H9 (cell line): Measurements from ENCODE around the gene SCML2. TPM values are rescaled to one million over a fixed set of nuclear protein-coding genes. Genes with fewer than 3 reads are reported as not detected.

Experiments
- DNase-seq: peaks from one replicate; pipeline ENCODE4 v3.0.0-alpha.2; 2017
- H2AFZ ChIP-seq: one replicate; pipeline ENCODE4 v1.6.1; 2013; ENCODE audit warnings: mild to moderate bottlenecking, low read length, control low read depth, moderate library complexity
- H2AK5ac ChIP-seq: 2 replicates; pipeline ENCODE4 v1.6.1; 2013; ENCODE audit warnings: low read length, control low read depth, mixed read lengths; ENCODE audit not compliant: insufficient read length
- H2BK120ac ChIP-seq: one replicate; pipeline ENCODE4 v1.6.1; 2013; ENCODE audit warnings: low read depth, mild to moderate bottlenecking, low read length, control low read depth, inconsistent platforms; ENCODE audit not compliant: poor library complexity, severe bottlenecking
- H2BK12ac ChIP-seq: 2 replicates; pipeline ENCODE4 v1.6.1; 2013; ENCODE audit warnings: low read length, control low read depth, mixed read lengths, low read depth; ENCODE audit not compliant: insufficient read length
- H2BK15ac ChIP-seq: 2 replicates; pipeline ENCODE4 v1.6.1; 2013; ENCODE audit warnings: low read depth, low read length, control low read depth
- H2BK20ac ChIP-seq: one replicate; pipeline ENCODE4 v1.6.1; 2013; ENCODE audit warnings: low read depth, mild to moderate bottlenecking, low read length, control low read depth, inconsistent platforms; ENCODE audit not compliant: poor library complexity, severe bottlenecking
- H2BK5ac ChIP-seq: 2 replicates; pipeline ENCODE4 v1.6.1; 2013; ENCODE audit warnings: low read length, control low read depth, mixed read lengths; ENCODE audit not compliant: insufficient read length
- H3K14ac ChIP-seq: 2 replicates; pipeline ENCODE4 v1.6.1; 2013; ENCODE audit warnings: low read length, control low read depth; ENCODE audit not compliant: insufficient read depth
- H3K18ac ChIP-seq: 2 replicates; pipeline ENCODE4 v1.6.1; 2013; ENCODE audit warnings: low read depth, mild to moderate bottlenecking, mixed read lengths, low read length, control low read depth; ENCODE audit not compliant: insufficient read length
- H3K23ac ChIP-seq: 2 replicates; pipeline ENCODE4 v1.6.1; 2013; ENCODE audit warnings: low read length, control low read depth, mixed read lengths, low read depth; ENCODE audit not compliant: insufficient read length
- H3K23me2 ChIP-seq: 2 replicates; pipeline ENCODE4 v1.6.1; 2013; ENCODE audit warnings: low read depth, mild to moderate bottlenecking, mixed read lengths, low read length, control low read depth; ENCODE audit not compliant: insufficient read length, poor library complexity, severe bottlenecking
- H3K27ac ChIP-seq: 2 replicates; pipeline ENCODE4 v1.5.1; 2013; ENCODE audit warnings: low read length, control low read depth, mixed read lengths, low read depth; ENCODE audit not compliant: insufficient read length
- H3K27me3 ChIP-seq: 2 replicates; pipeline ENCODE4 v1.6.1; 2013; ENCODE audit warnings: low read length, control low read depth, inconsistent platforms; ENCODE audit not compliant: insufficient read depth
- H3K4ac ChIP-seq: 2 replicates; pipeline ENCODE4 v1.6.1; 2013; ENCODE audit warnings: low read depth, mild to moderate bottlenecking, control low read depth, inconsistent platforms, low read length, moderate library complexity
- H3K4me1 ChIP-seq: 2 replicates; pipeline ENCODE4 v1.6.1; 2013; ENCODE audit warnings: low read length, control low read depth, inconsistent platforms; ENCODE audit not compliant: insufficient read depth
- H3K4me2 ChIP-seq: 2 replicates; pipeline ENCODE4 v1.6.1; 2013; ENCODE audit warnings: low read length, control low read depth, mixed read lengths; ENCODE audit not compliant: insufficient read length, insufficient read depth
- H3K56ac ChIP-seq: 2 replicates; pipeline ENCODE4 v1.6.1; 2013; ENCODE audit warnings: low read depth, mild to moderate bottlenecking, mixed read lengths, low read length, control low read depth; ENCODE audit not compliant: insufficient read length
- H3K79me1 ChIP-seq: 2 replicates; pipeline ENCODE4 v1.6.1; 2013; ENCODE audit warnings: low read depth, mild to moderate bottlenecking, moderate library complexity, low read length, control low read depth, inconsistent platforms; ENCODE audit not compliant: insufficient read depth, poor library complexity, severe bottlenecking
- H3K79me2 ChIP-seq: 2 replicates; pipeline ENCODE4 v1.6.1; 2013; ENCODE audit warnings: low read length, control low read depth, inconsistent platforms; ENCODE audit not compliant: insufficient read depth
- H3K9ac ChIP-seq: 2 replicates; pipeline ENCODE4 v1.6.1; 2013; ENCODE audit warnings: low read length, control low read depth, mixed read lengths; ENCODE audit not compliant: insufficient read length; ENCODE audit errors: extremely low read depth
- H3K9me3 ChIP-seq: one replicate; pipeline ENCODE4 v1.6.1; 2013; ENCODE audit warnings: low read depth, low read length, inconsistent platforms; ENCODE audit not compliant: control insufficient read depth
- H3T11ph ChIP-seq: one replicate; pipeline ENCODE4 v1.6.1; 2013; ENCODE audit warnings: mild to moderate bottlenecking, low read length, control low read depth, inconsistent platforms
- H4K20me1 ChIP-seq: one replicate; pipeline ENCODE4 v1.6.1; 2013; ENCODE audit not compliant: control insufficient read depth, insufficient read length, insufficient read depth
- H4K5ac ChIP-seq: 2 replicates; pipeline ENCODE4 v1.6.1; 2013; ENCODE audit warnings: low read depth, mild to moderate bottlenecking, mixed read lengths, low read length, control low read depth; ENCODE audit not compliant: insufficient read length
- H4K8ac ChIP-seq: replicated peaks from 2 replicates; pipeline ENCODE4 v1.6.1; 2013; ENCODE audit warnings: low read length, control low read depth, mixed read lengths, low read depth; ENCODE audit not compliant: insufficient read length
- H4K91ac ChIP-seq: 2 replicates; pipeline ENCODE4 v1.6.1; 2013; ENCODE audit warnings: low read depth, mild to moderate bottlenecking, moderate library complexity, mixed read lengths, low read length, control low read depth; ENCODE audit not compliant: insufficient read length
- H3K27ac Mint-ChIP-seq, 3 experiments: 2 replicates in 2 of 3; 3 replicates in 1 of 3; pipeline ENCODE4 v1.8.0; 2020 to 2021; ENCODE audit warnings: mixed read lengths in 3 of 3, mild to moderate bottlenecking in 1 of 3, moderate library complexity in 1 of 3
- H3K27me3 Mint-ChIP-seq: 2 replicates; pipeline ENCODE4 v1.8.0; 2021; ENCODE audit warnings: low read depth, mild to moderate bottlenecking, moderate library complexity, mixed read lengths
- H3K36me3 Mint-ChIP-seq, 3 experiments: 2 replicates in 2 of 3; 3 replicates in 1 of 3; pipeline ENCODE4 v1.8.0; 2020 to 2021; ENCODE audit warnings: low read depth in 3 of 3, mixed read lengths in 3 of 3; ENCODE audit not compliant: insufficient read depth in 1 of 3
- H3K4me1 Mint-ChIP-seq, 2 experiments: 2 replicates each; pipeline ENCODE4 v1.8.0; 2020; ENCODE audit warnings: mixed read lengths in 2 of 2
- H3K4me3 Mint-ChIP-seq, 2 experiments: 2 replicates in 1 of 2; 3 replicates in 1 of 2; pipeline ENCODE4 v1.8.0; 2020 to 2021; ENCODE audit warnings: mild to moderate bottlenecking in 2 of 2, mixed read lengths in 2 of 2, moderate library complexity in 1 of 2
- H3K9me3 Mint-ChIP-seq, 2 experiments: 2 replicates in 1 of 2; 3 replicates in 1 of 2; pipeline ENCODE4 v1.8.0; 2020; ENCODE audit warnings: mild to moderate bottlenecking in 2 of 2, mixed read lengths in 2 of 2, moderate library complexity in 1 of 2
- CTCF ChIP-seq: fragments of 200-600 bp; sonication (generic); conservative IDR thresholded peaks from 3 replicates; pipeline ENCODE4 v1.8.0; 2021; ENCODE audit warnings: antibody characterized with exemption, mild to moderate bottlenecking
- WGBS: extraction: QIAGEN DNeasy Blood & Tissue Kit; methylation state at CpG from one replicate; pipeline ENCODE4 v1.1.7; 2013; ENCODE audit warnings: missing lambda C conversion rate, low lambda C conversion rate, mixed read lengths; ENCODE audit not compliant: insufficient read length; ENCODE audit errors: extremely low coverage; 5-methylcytosine and 5-hydroxymethylcytosine counted together
- total RNA-seq: library from RNA; stranded (reverse); gene quantifications from 2 replicates; pipeline ENCODE4 v1.2.1, GENCODE V29; 2021

SCML2 gene
- total RNA-seq, 1 experiment from 2014 or later, result 15.5 TPM

GRCh38 chrX:18227458-18227857, 127.0 kb downstream of the SCML2 start:
- H2BK120ac ChIP-seq, result no peak overlapping the region
- H3K56ac ChIP-seq, result no peak overlapping the region
- H3K27me3 ChIP-seq, result no peaks in the 10 kb centered on the region
- Mint-ChIP-seq H3K36me3 (peaks cover 0 to 6% (median 0%) of the 10 kb centered on the region in 3 experiments; a peak in 2 of 7 replicates), H3K4me1 (peaks cover 0 to 4% of the 10 kb centered on the region in 2 experiments; a peak in 1 of 4 replicates), H3K9me3 (peaks cover 63 to 73% of the 10 kb centered on the region in 2 experiments), H3K27ac (no peak overlapping the region), H3K4me3 (no peak overlapping the region), H3K27me3 (peaks cover 3% of the 10 kb centered on the region)
- no peak overlapping the region for H3K27ac ChIP-seq
- DNase-seq, result no peak
- H4K8ac ChIP-seq, result no peak overlapping the region
- TF ChIP-seq CTCF, result no peak
- H4K20me1 ChIP-seq, result no peaks in the 10 kb centered on the region
- no CpG with 5 or more reads among the region's 7 CpGs for WGBS
- no peaks in the 10 kb centered on the region for H3K79me1 ChIP-seq
- H3K18ac ChIP-seq, result no peak overlapping the region
- no peak overlapping the region for H2BK15ac ChIP-seq
- H2AK5ac ChIP-seq, result no peak overlapping the region
- H3K4ac ChIP-seq, result no peak overlapping the region
- H3K23ac ChIP-seq, result no peak overlapping the region
- H2BK20ac ChIP-seq, result no peak overlapping the region
- no peak overlapping the region for H4K91ac ChIP-seq
- H3K9ac ChIP-seq, result no peak overlapping the region
- no peak overlapping the region for H3K14ac ChIP-seq
- H3K23me2 ChIP-seq, result no peaks in the 10 kb centered on the region
- no peak overlapping the region for H2AFZ ChIP-seq
- H3K9me3 ChIP-seq, result peaks cover 47% of the 10 kb centered on the region
- no peak overlapping the region for H2BK12ac ChIP-seq
- H3K79me2 ChIP-seq, result no peaks in the 10 kb centered on the region
- H4K5ac ChIP-seq, result no peak overlapping the region
- H3K4me2 ChIP-seq, result no peak overlapping the region
- H3T11ph ChIP-seq, result no peak overlapping the region
- H3K4me1 ChIP-seq, result no peaks in the 10 kb centered on the region
- no peak overlapping the region for H2BK5ac ChIP-seq
